Astrocyte (in vitro differentiated cells and primary cell): ENCODE measurements around the gene UNC5B. TPM values are rescaled to one million over a fixed set of nuclear protein-coding genes. Genes with fewer than 3 reads are reported as not detected.

Experiments
- DNase-seq: peaks from one replicate; pipeline ENCODE4 v3.0.0-alpha.2; 2010; ENCODE audit warnings: low read depth
- FAIRE-seq: peaks from 2 replicates; lab custom pipeline; 2011; peaks lifted over from hg19 to GRCh38; lab: Jason Lieb, UNC
- H2AFZ ChIP-seq: 2 replicates; pipeline ENCODE4 v1.6.0; 2012; ENCODE audit warnings: low read depth, low read length, inconsistent platforms
- H3K27ac ChIP-seq: 2 replicates; pipeline ENCODE4 v1.5.1; 2011; ENCODE audit warnings: low read depth, low read length, inconsistent platforms
- H3K27me3 ChIP-seq: 2 replicates; pipeline ENCODE4 v1.6.0; 2011; ENCODE audit warnings: low read length, inconsistent platforms; ENCODE audit not compliant: insufficient read depth
- H3K36me3 ChIP-seq: 2 replicates; pipeline ENCODE4 v1.5.1; 2011; ENCODE audit warnings: low read length, inconsistent platforms; ENCODE audit not compliant: insufficient read depth
- H3K4me1 ChIP-seq: 2 replicates; pipeline ENCODE4 v1.5.1; 2011; ENCODE audit warnings: low read length, inconsistent platforms; ENCODE audit not compliant: insufficient read depth
- H3K4me2 ChIP-seq: 2 replicates; pipeline ENCODE4 v1.6.0; 2012; ENCODE audit warnings: low read length, inconsistent platforms
- H3K4me3 ChIP-seq: 2 replicates; pipeline ENCODE4 v1.5.1; 2011; ENCODE audit warnings: low read depth, mild to moderate bottlenecking, low read length, inconsistent platforms; ENCODE audit not compliant: insufficient read depth
- H3K79me2 ChIP-seq: 2 replicates; pipeline ENCODE4 v1.6.0; 2012; ENCODE audit warnings: mild to moderate bottlenecking, low read length, inconsistent platforms; ENCODE audit not compliant: insufficient read depth
- H3K9ac ChIP-seq: 2 replicates; pipeline ENCODE4 v1.6.0; 2012; ENCODE audit warnings: mild to moderate bottlenecking, low read length, inconsistent platforms
- H3K9me3 ChIP-seq: 2 replicates; pipeline ENCODE4 v1.5.1; 2012; ENCODE audit warnings: low read depth, mild to moderate bottlenecking, low read length, inconsistent platforms; ENCODE audit not compliant: insufficient read depth
- H4K20me1 ChIP-seq: 2 replicates; pipeline ENCODE4 v1.6.0; 2012; ENCODE audit warnings: low read length, inconsistent platforms; ENCODE audit not compliant: insufficient read depth
- H3K27ac Mint-ChIP-seq: one replicate; pipeline ENCODE4 v1.8.0; 2021; ENCODE audit warnings: mild to moderate bottlenecking, mixed read lengths; ENCODE audit not compliant: unreplicated experiment
- H3K27me3 Mint-ChIP-seq: one replicate; pipeline ENCODE4 v1.8.0; 2021; ENCODE audit warnings: low read depth, mixed read lengths; ENCODE audit not compliant: unreplicated experiment
- H3K36me3 Mint-ChIP-seq: one replicate; pipeline ENCODE4 v1.8.0; 2021; ENCODE audit warnings: low read depth, mixed read lengths; ENCODE audit not compliant: unreplicated experiment
- H3K4me1 Mint-ChIP-seq: one replicate; pipeline ENCODE4 v1.8.0; 2021; ENCODE audit warnings: low read depth, mixed read lengths; ENCODE audit not compliant: unreplicated experiment
- H3K4me3 Mint-ChIP-seq: one replicate; pipeline ENCODE4 v1.8.0; 2021; ENCODE audit warnings: mild to moderate bottlenecking, moderate library complexity, mixed read lengths; ENCODE audit not compliant: unreplicated experiment
- H3K9me3 Mint-ChIP-seq: one replicate; pipeline ENCODE4 v1.8.0; 2021; ENCODE audit warnings: mild to moderate bottlenecking, mixed read lengths; ENCODE audit not compliant: unreplicated experiment
- CTCF ChIP-seq: IDR thresholded peaks from 2 replicates; pipeline ENCODE4 v1.5.1; 2011; ENCODE audit warnings: low read depth, mild to moderate bottlenecking, inconsistent platforms, low read length, moderate library complexity; ENCODE audit not compliant: insufficient read depth
- EZH2 ChIP-seq: IDR thresholded peaks from 2 replicates; pipeline ENCODE4 v1.6.1; 2012; ENCODE audit warnings: mild to moderate bottlenecking, low read length, inconsistent platforms; ENCODE audit not compliant: insufficient read depth
- total RNA-seq: library from RNA; stranded (reverse); gene quantifications from 2 replicates; pipeline ENCODE4 v1.2.1, GENCODE V29; 2021

The UNC5B gene
- total RNA-seq, 1 donor from 2014 or later = 15.0 TPM

- Mint-ChIP-seq H3K27me3 (peaks cover 10% of the 10 kb centered on the region), H3K9me3 (no peaks in the 10 kb centered on the region), H3K27ac (no peak overlapping the region), H3K36me3 (peaks cover 12% of the 10 kb centered on the region), H3K4me3 (no peak overlapping the region), H3K4me1 (no peaks in the 10 kb centered on the region)
- Histone ChIP-seq H4K20me1 (peaks cover 13% of the 10 kb centered on the region), H3K27me3 (no peaks in the 10 kb centered on the region), H3K4me3 (no peak overlapping the region), H3K9ac (no peak overlapping the region), H3K4me1 (no peaks in the 10 kb centered on the region), H3K27ac (no peak overlapping the region), H2AFZ (no peak overlapping the region), H3K4me2 (no peak overlapping the region), H3K79me2 (no peaks in the 10 kb centered on the region), H3K36me3 (no peaks in the 10 kb centered on the region), H3K9me3 (no peaks in the 10 kb centered on the region)
- TF ChIP-seq EZH2 = no peak
- no peak for TF ChIP-seq CTCF
- FAIRE-seq (no peak), DNase-seq (no peak)
Measured at GRCh38 chr10:71301371-71301916, 89.1 kb downstream of the UNC5B start.

GRCh38 chr10:71302451-71302850, 90.1 kb downstream of the UNC5B start:
- Histone ChIP-seq H3K79me2 (no peaks in the 10 kb centered on the region), H2AFZ (no peak overlapping the region), H3K4me2 (no peak overlapping the region), H4K20me1 (peaks cover 13% of the 10 kb centered on the region), H3K4me3 (no peak overlapping the region), H3K36me3 (no peaks in the 10 kb centered on the region), H3K4me1 (no peaks in the 10 kb centered on the region), H3K9me3 (no peaks in the 10 kb centered on the region), H3K9ac (no peak overlapping the region), H3K27me3 (no peaks in the 10 kb centered on the region), H3K27ac (no peak overlapping the region)
- Mint-ChIP-seq H3K4me3 (no peak overlapping the region), H3K27me3 (peaks cover 14% of the 10 kb centered on the region), H3K27ac (no peak overlapping the region), H3K36me3 (peaks cover 12% of the 10 kb centered on the region), H3K9me3 (no peaks in the 10 kb centered on the region), H3K4me1 (peaks cover under 1% of the 10 kb centered on the region)
- FAIRE-seq = no peak
- no peak for DNase-seq
- TF ChIP-seq EZH2 (no peak), CTCF (no peak)

GRCh38 chr10:71302874-71303568, 90.7 kb downstream of the UNC5B start:
- DNase-seq = peak; percentile 40
- Histone ChIP-seq H3K36me3 (no peaks in the 10 kb centered on the region), H3K9me3 (no peaks in the 10 kb centered on the region), H3K27ac (no peak overlapping the region), H2AFZ (no peak overlapping the region), H4K20me1 (peaks cover 13% of the 10 kb centered on the region), H3K4me2 (no peak overlapping the region), H3K27me3 (no peaks in the 10 kb centered on the region), H3K4me3 (no peak overlapping the region), H3K79me2 (no peaks in the 10 kb centered on the region), H3K9ac (no peak overlapping the region), H3K4me1 (no peaks in the 10 kb centered on the region)
- H3K27me3 Mint-ChIP-seq = peaks cover 19% of the 10 kb centered on the region
- no peak for TF ChIP-seq EZH2
- TF ChIP-seq CTCF = peak; percentile 48
- no peak for FAIRE-seq
- no peaks in the 10 kb centered on the region for H3K9me3 Mint-ChIP-seq
- H3K36me3 Mint-ChIP-seq = peaks cover 9% of the 10 kb centered on the region
- no peak overlapping the region for H3K27ac Mint-ChIP-seq
- no peak overlapping the region for H3K4me3 Mint-ChIP-seq
- H3K4me1 Mint-ChIP-seq = peaks cover 3% of the 10 kb centered on the region
